ENCODE data around the gene TLR6. TPM values are rescaled to one million over a fixed set of nuclear protein-coding genes. Genes with fewer than 3 reads are reported as not detected.

TLR6 gene
- total RNA-seq, 1 experiment from 2014 or later, result 4.8 TPM

- TF ChIP-seq, protein P1, sequence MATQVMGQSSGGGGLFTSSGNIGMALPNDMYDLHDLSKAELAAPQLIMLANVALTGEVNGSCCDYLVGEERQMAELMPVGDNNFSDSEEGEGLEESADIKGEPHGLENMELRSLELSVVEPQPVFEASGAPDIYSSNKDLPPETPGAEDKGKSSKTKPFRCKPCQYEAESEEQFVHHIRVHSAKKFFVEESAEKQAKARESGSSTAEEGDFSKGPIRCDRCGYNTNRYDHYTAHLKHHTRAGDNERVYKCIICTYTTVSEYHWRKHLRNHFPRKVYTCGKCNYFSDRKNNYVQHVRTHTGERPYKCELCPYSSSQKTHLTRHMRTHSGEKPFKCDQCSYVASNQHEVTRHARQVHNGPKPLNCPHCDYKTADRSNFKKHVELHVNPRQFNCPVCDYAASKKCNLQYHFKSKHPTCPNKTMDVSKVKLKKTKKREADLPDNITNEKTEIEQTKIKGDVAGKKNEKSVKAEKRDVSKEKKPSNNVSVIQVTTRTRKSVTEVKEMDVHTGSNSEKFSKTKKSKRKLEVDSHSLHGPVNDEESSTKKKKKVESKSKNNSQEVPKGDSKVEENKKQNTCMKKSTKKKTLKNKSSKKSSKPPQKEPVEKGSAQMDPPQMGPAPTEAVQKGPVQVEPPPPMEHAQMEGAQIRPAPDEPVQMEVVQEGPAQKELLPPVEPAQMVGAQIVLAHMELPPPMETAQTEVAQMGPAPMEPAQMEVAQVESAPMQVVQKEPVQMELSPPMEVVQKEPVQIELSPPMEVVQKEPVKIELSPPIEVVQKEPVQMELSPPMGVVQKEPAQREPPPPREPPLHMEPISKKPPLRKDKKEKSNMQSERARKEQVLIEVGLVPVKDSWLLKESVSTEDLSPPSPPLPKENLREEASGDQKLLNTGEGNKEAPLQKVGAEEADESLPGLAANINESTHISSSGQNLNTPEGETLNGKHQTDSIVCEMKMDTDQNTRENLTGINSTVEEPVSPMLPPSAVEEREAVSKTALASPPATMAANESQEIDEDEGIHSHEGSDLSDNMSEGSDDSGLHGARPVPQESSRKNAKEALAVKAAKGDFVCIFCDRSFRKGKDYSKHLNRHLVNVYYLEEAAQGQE (IDR thresholded peaks at IDR 0.05; ENCODE audit: low read depth), result no peak
- TF ChIP-seq FOSL1 (IDR thresholded peaks at IDR 0.05; ENCODE audit: low read depth), result no peak
Measured at GRCh38 chr4:38858097-38858420, 1.4 kb upstream of the TLR6 start (continued).

DNA sequence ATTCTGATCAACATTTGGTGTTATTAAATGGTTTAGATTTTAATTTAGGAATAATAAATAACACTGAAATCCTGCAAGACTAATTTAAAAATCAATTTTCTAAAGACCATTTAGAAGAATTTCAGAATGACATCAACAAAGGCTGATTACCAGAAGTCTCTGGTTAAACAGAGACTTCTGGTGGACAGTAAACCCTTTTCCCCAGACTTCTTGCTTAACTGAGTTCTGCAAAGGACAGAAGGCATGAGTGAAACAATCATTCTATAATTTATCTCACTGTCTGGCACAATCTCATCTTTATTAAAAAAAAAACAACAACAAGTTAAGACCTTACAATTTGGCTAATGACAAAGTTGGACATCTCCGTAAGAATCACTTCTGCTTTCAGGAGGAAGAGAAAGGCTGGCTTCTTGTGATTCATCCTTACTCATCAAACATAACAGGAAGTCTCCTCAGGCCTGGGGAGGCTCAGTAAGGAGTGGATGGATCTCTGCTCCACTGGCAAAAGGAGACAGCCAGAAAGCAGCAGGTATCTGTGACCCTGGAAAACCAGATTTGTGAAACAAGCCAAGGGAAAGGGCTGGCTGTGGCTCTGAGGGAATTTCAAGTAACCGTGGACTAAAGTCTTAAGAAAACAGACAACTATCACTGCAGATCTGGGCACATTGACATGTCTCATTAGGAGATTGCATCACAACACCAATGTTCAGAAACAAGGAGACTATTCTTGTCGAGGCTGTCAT, 908 bp upstream of the TLR6 start:
- Histone ChIP-seq H3K27me3 (ENCODE audit: insufficient read depth, low read length) (no peaks in the 10 kb centered on the region), H3K9ac (ENCODE audit: low read length) (peak overlapping the region; percentile 53), H3K4me1 (ENCODE audit: control insufficient read depth in 1 of 2, insufficient read depth in 2 of 2, low read length in 2 of 2) (peaks cover 19 to 49% of the 10 kb centered on the region in 2 experiments), H3K79me2 (ENCODE audit: insufficient read depth, low read length) (no peaks in the 10 kb centered on the region), H3K27ac (ENCODE audit: low read depth, low read length) (peak overlapping the region; percentile 84), H4K20me1 (ENCODE audit: insufficient read depth) (no peaks in the 10 kb centered on the region), H3K9me3 (ENCODE audit: control insufficient read depth in 1 of 2, insufficient read depth in 1 of 2, low read depth in 1 of 2, low read length in 2 of 2) (no peaks in the 10 kb centered on the region), H2AFZ (ENCODE audit: low read depth, low read length, poor library complexity, severe bottlenecking) (peak overlapping the region; percentile 27), H3K4me3 (replicated peaks in 1 of 2; ENCODE audit: low read depth in 1 of 2, low read length in 2 of 2) (peak overlapping the region; percentile 41 to 57), H3K36me3 (ENCODE audit: control insufficient read depth in 1 of 2, insufficient read depth in 2 of 2, low read length in 2 of 2) (no peaks in the 10 kb centered on the region), H3K4me2 (ENCODE audit: low read length) (peak overlapping the region; percentile 90), H3K9me2 (ENCODE audit: insufficient read depth) (no peaks in the 10 kb centered on the region)
- ChIA-PET CTCF (interaction anchor here (0.7 to 2.5 kb wide), 2 partner anchors 8 to 98 kb away, joined by 3 to 19 read pairs; no protein-coding TSS in a partner anchor), RAD21 (ENCODE audit: low non-redundant PET in 1 of 2, low total read pairs in 2 of 2, uncharacterized antibody in 2 of 2, unreplicated experiment in 2 of 2) (no interaction called here), POLR2A (no interaction called here)
- intact Hi-C loops (cut with micrococcal nuclease), result loop anchor here (2.0 to 10.0 kb wide), 4 partner anchors 99 to 795 kb away; no protein-coding TSS in a partner anchor
- peak; percentile 92 for DNase-seq (ENCODE audit: low read depth, low spot score)
- BruUV-seq (replicated peaks), result TSS peak; percentile 66
- peak; percentile 84 for ATAC-seq
- TF ChIP-seq SP1 (IDR thresholded peaks at IDR 0.05; ENCODE audit: low read depth) (peak; percentile 88), ZNF274 (IDR thresholded peaks at IDR 0.05; ENCODE audit: low read depth, low read length) (no peak), EGR1 (IDR thresholded peaks at IDR 0.05; ENCODE audit: low read depth) (no peak; the same call in 1 of the 2 replicates), CEBPB (IDR thresholded peaks at IDR 0.05; ENCODE audit: low read depth) (peak; percentile 95), SIN3A (IDR thresholded peaks at IDR 0.05; ENCODE audit: low read depth) (peak; percentile 55; the same call in 1 of the 2 replicates), SRF (IDR thresholded peaks at IDR 0.05; ENCODE audit: low read depth) (peak; percentile 72), FOSL1 (IDR thresholded peaks at IDR 0.05; ENCODE audit: low read depth) (peak; percentile 98), YY1 (IDR thresholded peaks at IDR 0.05; ENCODE audit: extremely low read depth, insufficient replicate concordance, low read depth, low read length) (peak; percentile 50), RAD21 (IDR thresholded peaks at IDR 0.05; ENCODE audit: low read depth) (no peak), POLR2AphosphoS5 (IDR thresholded peaks at IDR 0.05; ENCODE audit: low read depth, low read length) (peak; percentile 75), EZH2phosphoT487 (IDR thresholded peaks at IDR 0.05; ENCODE audit: borderline replicate concordance) (no peak), MAX (IDR thresholded peaks at IDR 0.05) (peak; percentile 50; the same call in 1 of the 2 replicates), CBX3 (IDR thresholded peaks at IDR 0.05; ENCODE audit: low read depth) (peak; percentile 81; the same call in 1 of the 2 replicates)
- TF ChIP-seq, protein P2, sequence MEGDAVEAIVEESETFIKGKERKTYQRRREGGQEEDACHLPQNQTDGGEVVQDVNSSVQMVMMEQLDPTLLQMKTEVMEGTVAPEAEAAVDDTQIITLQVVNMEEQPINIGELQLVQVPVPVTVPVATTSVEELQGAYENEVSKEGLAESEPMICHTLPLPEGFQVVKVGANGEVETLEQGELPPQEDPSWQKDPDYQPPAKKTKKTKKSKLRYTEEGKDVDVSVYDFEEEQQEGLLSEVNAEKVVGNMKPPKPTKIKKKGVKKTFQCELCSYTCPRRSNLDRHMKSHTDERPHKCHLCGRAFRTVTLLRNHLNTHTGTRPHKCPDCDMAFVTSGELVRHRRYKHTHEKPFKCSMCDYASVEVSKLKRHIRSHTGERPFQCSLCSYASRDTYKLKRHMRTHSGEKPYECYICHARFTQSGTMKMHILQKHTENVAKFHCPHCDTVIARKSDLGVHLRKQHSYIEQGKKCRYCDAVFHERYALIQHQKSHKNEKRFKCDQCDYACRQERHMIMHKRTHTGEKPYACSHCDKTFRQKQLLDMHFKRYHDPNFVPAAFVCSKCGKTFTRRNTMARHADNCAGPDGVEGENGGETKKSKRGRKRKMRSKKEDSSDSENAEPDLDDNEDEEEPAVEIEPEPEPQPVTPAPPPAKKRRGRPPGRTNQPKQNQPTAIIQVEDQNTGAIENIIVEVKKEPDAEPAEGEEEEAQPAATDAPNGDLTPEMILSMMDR (IDR thresholded peaks at IDR 0.05 in 2 of 3, conservative IDR thresholded peaks at IDR 0.05 in 1 of 3; ENCODE audit: borderline replicate concordance in 1 of 3, insufficient read depth in 1 of 3, low read depth in 2 of 3, low read length in 2 of 3), result no peak
- TF ChIP-seq, protein P3, sequence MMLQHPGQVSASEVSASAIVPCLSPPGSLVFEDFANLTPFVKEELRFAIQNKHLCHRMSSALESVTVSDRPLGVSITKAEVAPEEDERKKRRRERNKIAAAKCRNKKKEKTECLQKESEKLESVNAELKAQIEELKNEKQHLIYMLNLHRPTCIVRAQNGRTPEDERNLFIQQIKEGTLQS (IDR thresholded peaks at IDR 0.05), result peak; percentile 57; the same call in 1 of the 2 replicates
